Measurements from ENCODE around the gene NTRK1.
"Not testable (repeated sequence)": the region's sequence is repeated elsewhere in the genome, so short reads cannot be mapped to it uniquely, and the experiment has no call there.

The NTRK1 gene

DNA sequence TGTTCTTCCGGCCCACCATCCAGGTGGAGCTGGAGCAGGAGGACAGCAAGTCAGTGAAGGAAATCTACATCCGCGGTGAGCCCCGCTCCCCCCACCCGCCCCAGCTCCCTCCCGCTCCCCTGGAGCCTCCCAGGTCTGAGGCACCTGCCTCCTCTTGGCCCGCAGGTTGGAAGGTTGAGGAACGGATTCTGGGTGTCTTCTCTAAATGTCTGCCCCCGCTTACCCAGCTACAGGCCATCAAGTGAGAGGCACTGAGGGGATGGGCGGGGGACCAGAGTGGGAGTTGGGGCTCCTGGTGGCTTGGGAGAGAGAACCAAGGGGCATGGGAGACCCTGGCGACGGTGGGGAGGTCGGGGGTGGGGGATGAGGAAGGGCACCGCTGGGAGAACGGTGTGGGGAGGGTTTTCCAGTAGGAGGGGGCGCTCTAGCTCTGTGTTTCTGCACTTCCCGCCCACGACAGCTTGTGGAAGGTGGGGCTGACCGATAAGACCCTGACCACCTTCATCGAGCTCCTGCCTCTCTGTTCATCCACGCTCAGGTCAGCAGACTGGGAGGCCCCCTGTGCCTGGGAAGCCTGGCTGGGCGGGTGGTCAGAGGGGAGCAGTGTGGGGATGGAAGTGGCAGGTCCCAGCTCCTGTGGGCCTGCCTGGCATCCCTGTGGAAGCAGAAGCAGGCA lies 64.0 kb downstream of the NTRK1 start:
- no peak overlapping the region for H3K4me3 ChIP-seq (ENCODE audit: low read length)
- no peaks in the 10 kb centered on the region for H3K36me3 ChIP-seq (ENCODE audit: control insufficient read depth, insufficient read depth, low read length)
- no peaks in the 10 kb centered on the region for H3K4me1 ChIP-seq (ENCODE audit: control insufficient read depth, insufficient read depth, low read length)
- H3K27ac ChIP-seq (ENCODE audit: low read depth, low read length) = no peak overlapping the region
- peaks cover 61% of the 10 kb centered on the region for H3K27me3 ChIP-seq (ENCODE audit: control insufficient read depth, insufficient read depth, low read length)
- no peak overlapping the region for H3K9ac ChIP-seq (ENCODE audit: low read length)

GRCh38 chr1:156925154-156926010 lies 64.7 kb downstream of the NTRK1 start:
- Histone ChIP-seq H3K27me3 (ENCODE audit: control insufficient read depth, insufficient read depth, low read length) (peaks cover 61% of the 10 kb centered on the region), H3K27ac (ENCODE audit: low read depth, low read length) (no peak overlapping the region), H3K9ac (ENCODE audit: low read length) (no peak overlapping the region), H3K4me3 (ENCODE audit: low read length) (no peak overlapping the region), H3K4me1 (ENCODE audit: control insufficient read depth, insufficient read depth, low read length) (no peaks in the 10 kb centered on the region), H3K36me3 (ENCODE audit: control insufficient read depth, insufficient read depth, low read length) (no peaks in the 10 kb centered on the region)

DNA sequence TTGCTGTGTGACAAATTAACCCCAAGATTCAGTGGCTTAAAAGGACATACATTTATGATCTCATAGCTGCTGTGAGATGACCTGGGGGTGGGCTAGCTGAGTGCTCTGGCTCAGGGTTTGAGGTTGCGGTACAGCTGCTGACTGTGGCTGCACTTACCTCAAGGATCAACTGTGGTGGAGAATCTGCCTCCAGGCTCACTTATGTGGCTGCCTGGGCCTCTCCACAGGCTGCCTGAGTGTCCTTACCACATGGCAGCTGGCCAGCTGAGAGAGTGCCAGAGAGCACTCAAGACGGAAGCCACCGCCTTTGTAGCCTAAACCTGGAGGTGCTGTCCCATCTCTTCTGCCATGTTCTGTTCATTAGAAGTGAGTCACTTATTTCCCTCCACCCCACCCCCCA lies 65.5 kb downstream of the NTRK1 start:
- Histone ChIP-seq H3K27me3 (ENCODE audit: control insufficient read depth, insufficient read depth, low read length) (peaks cover 57% of the 10 kb centered on the region), H3K4me3 (ENCODE audit: low read length) (no peak overlapping the region)

DNA sequence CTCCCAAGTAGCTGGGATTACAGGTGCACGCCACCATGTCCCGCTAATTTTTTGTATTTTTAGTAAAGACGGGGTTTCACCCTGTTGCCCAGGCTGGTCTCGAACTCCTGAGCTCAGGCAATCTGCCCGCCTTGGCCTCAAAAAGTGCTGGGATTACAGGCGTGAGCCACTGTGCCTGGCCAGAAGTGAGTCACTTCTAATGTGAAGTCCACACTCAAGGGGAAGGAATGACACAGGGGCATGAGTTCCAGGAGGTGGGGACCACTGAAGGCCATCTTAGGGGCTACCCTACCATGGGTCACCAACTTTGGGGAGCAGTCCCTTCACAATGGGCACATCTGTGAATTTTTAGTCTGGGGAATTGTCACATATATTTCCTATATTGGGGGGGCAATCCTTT lies 66.0 kb downstream of the NTRK1 start:
- H3K36me3 ChIP-seq (ENCODE audit: control insufficient read depth, insufficient read depth, low read length); H3K4me1 ChIP-seq (ENCODE audit: control insufficient read depth, insufficient read depth, low read length); H3K27ac ChIP-seq (ENCODE audit: low read depth, low read length); H3K9ac ChIP-seq (ENCODE audit: low read length); H3K4me3 ChIP-seq (ENCODE audit: low read length): not testable (repeated sequence)
- H3K27me3 ChIP-seq (ENCODE audit: control insufficient read depth, insufficient read depth, low read length) = peaks cover 55% of the 10 kb centered on the region

More for the DNA sequence above, 65.5 kb downstream of the NTRK1 start:
- no peak overlapping the region for H3K27ac ChIP-seq (ENCODE audit: low read depth, low read length)
- no peak overlapping the region for H3K9ac ChIP-seq (ENCODE audit: low read length)
- H3K4me1 ChIP-seq (ENCODE audit: control insufficient read depth, insufficient read depth, low read length) = peaks cover under 1% of the 10 kb centered on the region
- no peaks in the 10 kb centered on the region for H3K36me3 ChIP-seq (ENCODE audit: control insufficient read depth, insufficient read depth, low read length)

GRCh38 chr1:156927215-156928042 lies 66.8 kb downstream of the NTRK1 start:
- H3K4me3 ChIP-seq (ENCODE audit: low read length) = peak overlapping the region; percentile 46
- H3K4me1 ChIP-seq (ENCODE audit: control insufficient read depth, insufficient read depth, low read length) = peaks cover 4% of the 10 kb centered on the region
- no peak overlapping the region for H3K27ac ChIP-seq (ENCODE audit: low read depth, low read length)
- no peaks in the 10 kb centered on the region for H3K36me3 ChIP-seq (ENCODE audit: control insufficient read depth, insufficient read depth, low read length)
- peaks cover 47% of the 10 kb centered on the region for H3K27me3 ChIP-seq (ENCODE audit: control insufficient read depth, insufficient read depth, low read length)
- H3K9ac ChIP-seq (ENCODE audit: low read length) = no peak overlapping the region

GRCh38 chr1:156928043-156928602 lies 67.5 kb downstream of the NTRK1 start:
- H3K4me3 ChIP-seq (ENCODE audit: low read length) = no peak overlapping the region
- H3K27me3 ChIP-seq (ENCODE audit: control insufficient read depth, insufficient read depth, low read length) = peaks cover 42% of the 10 kb centered on the region

GRCh38 chr1:156929596-156930238 lies 69.1 kb downstream of the NTRK1 start:
- no peaks in the 10 kb centered on the region for H3K36me3 ChIP-seq (ENCODE audit: control insufficient read depth, insufficient read depth, low read length)
- H3K27ac ChIP-seq (ENCODE audit: low read depth, low read length) = no peak overlapping the region
- H3K4me3 ChIP-seq (ENCODE audit: low read length) = no peak overlapping the region
- no peak overlapping the region for H3K9ac ChIP-seq (ENCODE audit: low read length)
- peaks cover 4% of the 10 kb centered on the region for H3K4me1 ChIP-seq (ENCODE audit: control insufficient read depth, insufficient read depth, low read length)
- peaks cover 30% of the 10 kb centered on the region for H3K27me3 ChIP-seq (ENCODE audit: control insufficient read depth, insufficient read depth, low read length)

More at GRCh38 chr1:156928043-156928602, 67.5 kb downstream of the NTRK1 start:
- Histone ChIP-seq H3K36me3 (ENCODE audit: control insufficient read depth, insufficient read depth, low read length) (no peaks in the 10 kb centered on the region), H3K27ac (ENCODE audit: low read depth, low read length) (no peak overlapping the region), H3K9ac (ENCODE audit: low read length) (no peak overlapping the region), H3K4me1 (ENCODE audit: control insufficient read depth, insufficient read depth, low read length) (peaks cover 4% of the 10 kb centered on the region)

DNA sequence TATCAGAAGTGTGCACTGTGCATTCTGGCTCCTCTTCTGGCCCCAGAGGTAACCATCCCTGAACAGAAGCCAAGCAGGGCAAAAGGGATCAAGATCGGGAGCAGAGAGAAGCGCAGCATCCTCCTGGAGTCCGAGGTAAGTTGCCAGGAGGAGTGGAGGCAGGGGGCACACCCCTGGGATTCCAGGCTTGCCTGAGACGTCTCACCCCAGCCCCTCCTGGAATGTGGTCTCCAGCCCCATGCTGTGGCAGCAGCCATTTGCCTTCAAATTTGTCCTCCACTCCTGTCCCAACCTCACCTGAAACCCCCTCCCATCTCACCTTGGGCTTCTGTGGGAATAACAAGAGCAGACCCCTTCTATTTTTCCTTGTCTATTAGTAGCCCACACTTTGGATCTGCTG lies 69.8 kb downstream of the NTRK1 start:
- Histone ChIP-seq H3K27ac (ENCODE audit: low read depth, low read length) (no peak overlapping the region), H3K27me3 (ENCODE audit: control insufficient read depth, insufficient read depth, low read length) (peaks cover 22% of the 10 kb centered on the region), H3K36me3 (ENCODE audit: control insufficient read depth, insufficient read depth, low read length) (no peaks in the 10 kb centered on the region), H3K9ac (ENCODE audit: low read length) (no peak overlapping the region), H3K4me1 (ENCODE audit: control insufficient read depth, insufficient read depth, low read length) (peaks cover 4% of the 10 kb centered on the region), H3K4me3 (ENCODE audit: low read length) (no peak overlapping the region)
